ENCODE data around the gene NUDT4.

Gene NUDT4

GRCh38 chr12:93456077-93456476 is 78.4 kb downstream of the NUDT4 start:
- H3K4me3 ChIP-seq (ENCODE audit: low read depth, low read length): no peak overlapping the region
- in situ Hi-C loops (cut with HindIII; ENCODE audit: low sequenced_read_pairs): no loop called here
- TF ChIP-seq, protein P1, sequence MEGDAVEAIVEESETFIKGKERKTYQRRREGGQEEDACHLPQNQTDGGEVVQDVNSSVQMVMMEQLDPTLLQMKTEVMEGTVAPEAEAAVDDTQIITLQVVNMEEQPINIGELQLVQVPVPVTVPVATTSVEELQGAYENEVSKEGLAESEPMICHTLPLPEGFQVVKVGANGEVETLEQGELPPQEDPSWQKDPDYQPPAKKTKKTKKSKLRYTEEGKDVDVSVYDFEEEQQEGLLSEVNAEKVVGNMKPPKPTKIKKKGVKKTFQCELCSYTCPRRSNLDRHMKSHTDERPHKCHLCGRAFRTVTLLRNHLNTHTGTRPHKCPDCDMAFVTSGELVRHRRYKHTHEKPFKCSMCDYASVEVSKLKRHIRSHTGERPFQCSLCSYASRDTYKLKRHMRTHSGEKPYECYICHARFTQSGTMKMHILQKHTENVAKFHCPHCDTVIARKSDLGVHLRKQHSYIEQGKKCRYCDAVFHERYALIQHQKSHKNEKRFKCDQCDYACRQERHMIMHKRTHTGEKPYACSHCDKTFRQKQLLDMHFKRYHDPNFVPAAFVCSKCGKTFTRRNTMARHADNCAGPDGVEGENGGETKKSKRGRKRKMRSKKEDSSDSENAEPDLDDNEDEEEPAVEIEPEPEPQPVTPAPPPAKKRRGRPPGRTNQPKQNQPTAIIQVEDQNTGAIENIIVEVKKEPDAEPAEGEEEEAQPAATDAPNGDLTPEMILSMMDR (IDR thresholded peaks at IDR 0.05; ENCODE audit: low read depth, low read length, missing control alignments): no peak
- DNase-seq (ENCODE audit: low read depth): no peak
